GM15510 (cell line): Measurements from ENCODE around the gene RNF212.

Experiments used
- POLR2A ChIP-seq: IDR thresholded peaks from 3 replicates; pipeline ENCODE4 v1.6.1; 2011; ENCODE audit warnings: borderline replicate concordance; ENCODE audit not compliant: insufficient read length; ENCODE audit errors: extremely low read depth

RNF212 gene

GRCh38 chr4:1041936-1042330 lies 71.4 kb downstream of the RNF212 start:
- no peak for TF ChIP-seq POLR2A

GRCh38 chr4:1041147-1041935 lies 72.0 kb downstream of the RNF212 start:
- no peak for TF ChIP-seq POLR2A

- no peak for TF ChIP-seq POLR2A
Measured at GRCh38 chr4:1040344-1041146, 72.8 kb downstream of the RNF212 start.

- TF ChIP-seq POLR2A = no peak
Measured at GRCh38 chr4:1039493-1040343, 73.6 kb downstream of the RNF212 start.

GRCh38 chr4:1038948-1039492 lies 74.3 kb downstream of the RNF212 start:
- TF ChIP-seq POLR2A = no peak

- TF ChIP-seq POLR2A = no peak
Measured at GRCh38 chr4:1036976-1037810, 76.2 kb downstream of the RNF212 start.

- no peak for TF ChIP-seq POLR2A
Measured at GRCh38 chr4:1036095-1036494, 77.3 kb downstream of the RNF212 start.

- TF ChIP-seq POLR2A = no peak
Measured at GRCh38 chr4:1035510-1035909, 77.9 kb downstream of the RNF212 start.

- no peak for TF ChIP-seq POLR2A
Measured at GRCh38 chr4:1033840-1034551, 79.4 kb downstream of the RNF212 start.

GRCh38 chr4:1032861-1033260 lies 80.5 kb downstream of the RNF212 start:
- no peak for TF ChIP-seq POLR2A

- TF ChIP-seq POLR2A = no peak
Measured at GRCh38 chr4:1031956-1032795, 81.2 kb downstream of the RNF212 start.

- TF ChIP-seq POLR2A = no peak
Measured at GRCh38 chr4:1031346-1031745, 82.0 kb downstream of the RNF212 start.
